ENCODE measurements around the gene ME2.

DNA sequence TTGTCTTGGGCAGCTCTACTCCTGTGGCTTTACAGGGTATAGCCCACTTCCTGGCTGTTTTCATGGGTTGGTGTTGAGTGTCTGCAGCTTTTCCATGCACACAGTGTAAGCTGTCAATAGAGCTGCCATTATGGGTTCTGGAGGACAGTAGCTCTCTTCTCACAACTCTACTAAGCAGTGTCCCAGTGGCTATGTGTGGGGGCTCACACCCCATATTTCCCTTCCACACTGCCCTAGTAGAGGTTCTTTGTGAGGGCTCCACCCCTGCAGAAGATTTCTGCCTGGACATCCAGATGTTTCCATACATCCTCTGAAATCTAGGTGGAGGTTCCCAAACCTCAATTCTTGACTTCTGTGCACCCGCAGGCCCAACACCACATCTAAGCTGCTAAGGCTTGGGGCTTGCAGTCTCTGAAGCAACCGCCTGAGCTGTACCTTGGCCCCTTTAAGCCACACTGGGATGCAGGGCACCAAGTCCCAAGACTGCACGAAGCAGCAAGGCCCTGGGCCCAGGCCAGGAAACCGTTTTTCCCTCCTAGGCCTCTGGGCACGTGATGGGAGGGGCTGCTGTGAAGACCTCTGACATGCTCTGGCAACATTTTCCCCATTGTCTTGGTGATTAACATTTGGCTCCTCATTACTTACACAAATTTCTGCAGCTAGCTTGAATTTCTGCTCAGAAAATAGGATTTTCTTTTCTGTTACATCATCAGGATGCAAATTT lies 98.3 kb downstream of the ME2 start:
- no peak for TF ChIP-seq EZH2phosphoT487 (IDR thresholded peaks at IDR 0.05; ENCODE audit: borderline replicate concordance, low read length)
- TF ChIP-seq, protein P1, sequence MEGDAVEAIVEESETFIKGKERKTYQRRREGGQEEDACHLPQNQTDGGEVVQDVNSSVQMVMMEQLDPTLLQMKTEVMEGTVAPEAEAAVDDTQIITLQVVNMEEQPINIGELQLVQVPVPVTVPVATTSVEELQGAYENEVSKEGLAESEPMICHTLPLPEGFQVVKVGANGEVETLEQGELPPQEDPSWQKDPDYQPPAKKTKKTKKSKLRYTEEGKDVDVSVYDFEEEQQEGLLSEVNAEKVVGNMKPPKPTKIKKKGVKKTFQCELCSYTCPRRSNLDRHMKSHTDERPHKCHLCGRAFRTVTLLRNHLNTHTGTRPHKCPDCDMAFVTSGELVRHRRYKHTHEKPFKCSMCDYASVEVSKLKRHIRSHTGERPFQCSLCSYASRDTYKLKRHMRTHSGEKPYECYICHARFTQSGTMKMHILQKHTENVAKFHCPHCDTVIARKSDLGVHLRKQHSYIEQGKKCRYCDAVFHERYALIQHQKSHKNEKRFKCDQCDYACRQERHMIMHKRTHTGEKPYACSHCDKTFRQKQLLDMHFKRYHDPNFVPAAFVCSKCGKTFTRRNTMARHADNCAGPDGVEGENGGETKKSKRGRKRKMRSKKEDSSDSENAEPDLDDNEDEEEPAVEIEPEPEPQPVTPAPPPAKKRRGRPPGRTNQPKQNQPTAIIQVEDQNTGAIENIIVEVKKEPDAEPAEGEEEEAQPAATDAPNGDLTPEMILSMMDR (IDR thresholded peaks at IDR 0.05; ENCODE audit: low read depth, low read length, poor library complexity, severe bottlenecking), result no peak
